Measurements from ENCODE around the gene DCHS1.

GRCh38 chr11:6629892-6630631 is 25.5 kb downstream of the DCHS1 start:
- TF ChIP-seq ZBTB34 (CRISPR knock-in tag; IDR thresholded peaks at IDR 0.05) (no peak), EP300 (IDR thresholded peaks at IDR 0.05; ENCODE audit: low read length) (no peak), ZFP1 (CRISPR knock-in tag; IDR thresholded peaks at IDR 0.05) (no peak), EWSR1 (IDR thresholded peaks at IDR 0.05; ENCODE audit: borderline replicate concordance, low read depth, partially characterized antibody) (no peak), ZFX (CRISPR knock-in tag; IDR thresholded peaks at IDR 0.05) (no peak)

Measured in K562 (cell line).